GM21360 (cell line): ENCODE measurements around the gene FUT3.

Experiments used
- ATAC-seq: cut with Tn5 transposase; IDR thresholded peaks from one replicate; pipeline ENCODE4 v1.9.1; 2021; ENCODE audit warnings: mild to moderate bottlenecking, moderate library complexity; ENCODE audit not compliant: unreplicated experiment

Gene FUT3

GRCh38 chr19:5803752-5804515 lies 47.3 kb downstream of the FUT3 start:
- peak; percentile 72 for ATAC-seq

DNA sequence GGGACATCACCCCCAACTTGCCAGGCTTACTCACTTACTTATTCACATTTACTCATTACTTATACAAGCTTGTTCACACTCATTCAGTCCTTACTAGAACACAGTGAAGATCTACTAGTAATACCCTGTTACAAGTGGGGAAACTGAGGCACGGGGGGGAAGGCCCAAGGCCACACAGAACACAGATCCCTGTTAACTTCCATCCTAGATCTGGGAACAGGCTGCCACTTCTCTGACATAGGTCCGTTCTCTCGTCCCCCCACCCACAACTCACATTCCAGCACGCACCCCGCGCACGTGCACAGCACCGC lies 47.9 kb downstream of the FUT3 start:
- ATAC-seq = no peak

DNA sequence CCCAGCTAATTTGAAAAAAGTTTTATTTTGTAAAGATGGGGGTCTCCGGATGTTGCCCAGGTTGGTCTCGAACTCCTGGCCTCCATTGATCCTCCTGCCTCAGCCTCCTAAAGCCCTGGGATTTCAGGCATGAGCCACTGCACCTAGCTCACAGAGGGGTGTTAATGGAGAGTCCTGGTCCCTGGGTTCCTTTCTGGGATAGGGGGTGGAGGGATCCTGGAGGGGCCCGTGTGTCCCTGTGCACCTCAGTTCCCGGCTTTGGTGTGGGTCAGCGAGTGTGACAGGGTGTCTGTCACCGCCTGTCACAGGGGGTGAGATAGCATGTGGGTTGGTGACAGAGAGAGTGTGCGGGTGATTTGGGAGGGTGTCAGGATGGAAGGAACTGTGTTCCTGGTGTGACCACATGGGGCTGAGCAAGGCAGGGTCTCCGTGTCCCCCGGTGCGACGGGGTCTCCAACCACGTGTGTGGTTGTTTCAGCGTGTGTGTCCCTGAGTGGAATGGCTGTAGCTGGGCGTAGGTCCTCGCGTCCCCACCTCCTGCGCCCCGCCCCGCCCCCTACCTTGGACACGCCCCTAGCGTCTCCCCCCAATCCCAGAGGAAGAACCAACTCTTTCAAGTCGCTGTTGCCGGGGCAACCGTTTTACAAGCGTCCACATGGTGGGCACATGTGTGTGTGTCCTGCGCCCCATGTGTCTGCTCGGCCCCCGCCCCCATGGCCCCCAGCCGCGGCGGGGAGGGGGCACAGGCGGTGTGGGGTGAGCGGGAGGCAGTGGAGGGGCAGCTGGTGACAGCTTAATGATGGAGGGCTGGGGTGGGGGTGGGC lies 49.2 kb downstream of the FUT3 start:
- no peak for ATAC-seq

DNA sequence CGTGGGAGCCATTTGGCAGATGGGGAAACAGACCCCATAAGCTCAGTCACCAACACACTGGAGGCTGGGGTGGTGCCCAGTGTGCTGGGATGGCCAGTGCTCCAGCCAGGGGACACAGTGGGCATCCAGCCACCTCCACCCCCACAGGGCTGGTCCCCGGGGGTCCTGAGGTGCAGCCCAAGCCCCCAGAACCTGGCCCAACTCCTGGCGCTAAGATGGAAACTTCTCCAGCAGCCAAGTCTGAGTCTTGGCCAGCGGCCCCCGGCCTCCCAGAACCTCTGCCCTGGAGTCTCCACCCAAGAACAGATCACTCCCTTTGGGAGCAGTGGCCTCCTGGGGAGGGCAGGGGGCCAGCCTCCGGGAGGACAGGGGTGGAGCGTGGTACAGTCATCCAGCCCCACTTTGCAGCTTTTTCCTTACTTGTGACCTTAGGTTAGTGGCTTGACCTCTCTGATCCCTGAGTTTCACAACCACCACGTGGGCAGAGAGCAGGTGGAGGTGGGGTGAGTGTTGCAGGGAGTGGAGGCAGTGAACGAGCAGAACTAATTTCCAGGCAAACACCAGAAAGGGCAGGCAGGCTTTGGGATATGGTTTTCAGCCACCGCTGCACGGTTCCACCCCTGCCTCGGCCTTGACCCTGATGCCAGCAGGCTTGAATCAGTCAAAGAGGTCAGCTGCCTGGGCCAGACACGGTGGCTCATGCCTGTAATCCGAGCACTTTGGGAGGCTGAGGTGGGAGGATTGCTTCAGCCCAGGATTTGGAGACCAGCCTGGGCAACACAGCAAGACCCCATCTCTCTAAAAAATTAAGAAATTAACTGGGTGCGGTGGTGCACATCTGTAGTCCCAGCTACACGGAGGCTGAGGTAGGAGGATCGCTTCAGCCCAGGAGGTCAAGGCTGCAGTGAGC lies 50.6 kb downstream of the FUT3 start:
- no peak for ATAC-seq

- ATAC-seq = no peak
These were observed 51.7 kb downstream of the FUT3 start for GRCh38 chr19:5799247-5800241.

GRCh38 chr19:5798244-5798643 lies 53.0 kb downstream of the FUT3 start:
- no peak for ATAC-seq

GRCh38 chr19:5795382-5795919 lies 55.8 kb downstream of the FUT3 start:
- no peak for ATAC-seq

DNA sequence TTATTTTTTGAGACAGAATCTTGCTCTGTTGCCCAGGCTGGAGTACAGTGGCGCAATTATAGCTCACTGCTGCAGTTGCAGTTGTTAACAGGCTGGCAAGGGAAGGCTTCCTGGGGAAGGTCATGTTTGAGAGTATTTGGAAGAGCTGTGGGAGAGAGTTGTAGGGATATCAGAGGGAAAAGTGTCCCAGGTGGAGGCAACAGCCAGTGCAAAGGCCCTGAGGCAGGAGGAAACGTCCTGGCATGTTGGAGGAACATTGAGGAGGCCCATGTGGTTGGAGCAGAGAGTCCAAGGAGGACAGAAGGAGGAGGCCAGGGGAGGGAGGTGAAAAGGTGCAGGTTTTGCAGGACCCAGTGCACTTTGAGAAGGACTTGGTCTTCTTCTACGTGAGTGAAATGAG lies 58.1 kb downstream of the FUT3 start:
- ATAC-seq = no peak
